ENCODE results near the gene EXOSC7. TPM values are rescaled to one million over a fixed set of nuclear protein-coding genes. Genes with fewer than 3 reads are reported as not detected.
"Not testable (repeated sequence)": the region's sequence is repeated elsewhere in the genome, so short reads cannot be mapped to it uniquely, and the experiment has no call there.

The EXOSC7 gene
- total RNA-seq, 1 donor from 2014 or later: 67.8 TPM

DNA sequence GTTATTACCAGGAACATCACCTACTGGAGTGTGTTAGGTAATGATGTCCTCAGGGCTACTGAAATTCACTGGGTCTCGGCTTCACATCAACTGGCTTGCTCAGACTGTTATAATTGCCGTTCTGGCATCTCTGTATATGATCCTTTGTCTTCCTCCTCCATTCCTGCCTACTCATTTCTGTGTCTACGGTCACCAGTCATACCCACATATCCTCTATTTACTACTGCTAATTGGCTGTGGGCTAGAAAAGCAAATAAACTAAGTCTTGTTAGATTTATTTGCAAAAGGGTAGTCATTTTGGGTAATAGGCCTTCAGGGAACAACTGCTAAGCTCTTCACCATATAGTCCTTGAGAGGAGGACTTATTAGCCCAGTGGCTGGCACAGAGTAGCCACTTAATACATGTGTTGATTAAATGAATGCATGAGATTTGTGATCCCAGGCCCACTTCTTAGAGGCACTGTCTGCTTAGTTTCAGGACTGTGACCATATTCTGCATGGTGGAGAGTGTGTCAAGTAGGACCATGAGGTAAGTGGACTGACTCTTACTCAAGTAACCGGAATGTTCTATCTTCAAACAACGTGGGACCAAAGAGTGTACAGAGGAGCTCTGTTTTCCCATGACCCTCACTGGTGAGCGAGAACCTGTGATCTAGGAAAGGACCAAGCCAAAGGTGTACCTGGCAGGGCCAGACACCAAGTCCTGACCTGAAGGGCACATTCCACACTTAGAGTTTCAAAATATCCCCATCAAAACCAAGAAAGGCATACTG is 13.2 kb upstream of the EXOSC7 start:
- no peak for DNase-seq (ENCODE audit: low read depth, low spot score)

DNA sequence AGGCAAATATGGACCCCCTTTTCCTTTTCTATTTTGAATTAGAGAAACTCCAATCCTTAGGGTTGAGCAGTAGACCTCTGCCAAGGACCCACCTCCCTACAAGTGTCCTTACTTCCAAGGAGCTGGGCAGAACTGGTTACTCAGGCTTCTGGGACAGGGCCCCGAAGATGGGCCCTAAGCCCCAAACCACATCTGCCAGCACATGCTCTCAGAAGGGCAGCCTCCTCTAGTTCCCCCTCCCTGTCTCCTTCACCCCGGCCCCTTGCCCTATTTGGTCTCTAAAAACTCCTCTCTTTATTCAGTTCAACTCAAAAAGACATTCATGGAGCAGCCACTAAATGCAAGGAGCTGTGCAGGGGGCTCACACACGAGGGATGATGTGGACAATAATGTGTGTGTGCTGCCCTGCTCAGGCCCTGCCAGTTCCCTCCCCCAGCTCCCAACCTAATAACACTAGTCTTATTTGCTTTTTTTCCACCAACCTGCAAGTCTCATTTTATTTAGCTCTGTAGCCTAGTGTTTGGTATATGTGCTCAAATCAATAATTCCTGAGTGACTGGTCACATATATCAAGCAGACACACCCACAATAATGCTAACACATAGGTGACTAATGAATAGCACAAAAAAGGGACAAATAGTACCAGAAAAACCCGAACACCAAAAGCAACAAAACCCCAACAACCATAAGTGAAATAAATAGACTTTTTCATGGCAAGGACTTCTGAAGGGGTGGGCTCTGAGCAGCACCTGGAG is 12.3 kb upstream of the EXOSC7 start:
- DNase-seq (ENCODE audit: low read depth, low spot score): no peak

DNA sequence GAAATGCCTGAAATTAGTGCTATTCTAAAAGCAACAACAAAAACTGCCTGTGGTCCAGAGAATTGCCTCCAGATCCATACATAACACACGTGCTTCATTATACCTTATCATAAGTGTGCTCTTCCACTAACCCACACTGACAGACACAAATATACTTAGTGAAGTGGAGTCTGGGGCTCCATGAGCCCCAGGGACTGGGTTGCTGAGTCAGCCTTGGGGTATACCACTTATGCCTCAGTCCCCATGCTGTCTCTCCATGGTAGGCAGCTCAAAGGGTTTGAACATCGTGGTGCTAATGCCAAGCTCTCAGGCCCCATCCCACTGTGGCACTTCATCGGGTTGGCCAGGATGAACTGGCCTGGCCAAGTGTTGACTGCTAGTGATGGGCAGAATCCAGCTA is 10.9 kb upstream of the EXOSC7 start:
- no peak for DNase-seq (ENCODE audit: low read depth, low spot score)

DNA sequence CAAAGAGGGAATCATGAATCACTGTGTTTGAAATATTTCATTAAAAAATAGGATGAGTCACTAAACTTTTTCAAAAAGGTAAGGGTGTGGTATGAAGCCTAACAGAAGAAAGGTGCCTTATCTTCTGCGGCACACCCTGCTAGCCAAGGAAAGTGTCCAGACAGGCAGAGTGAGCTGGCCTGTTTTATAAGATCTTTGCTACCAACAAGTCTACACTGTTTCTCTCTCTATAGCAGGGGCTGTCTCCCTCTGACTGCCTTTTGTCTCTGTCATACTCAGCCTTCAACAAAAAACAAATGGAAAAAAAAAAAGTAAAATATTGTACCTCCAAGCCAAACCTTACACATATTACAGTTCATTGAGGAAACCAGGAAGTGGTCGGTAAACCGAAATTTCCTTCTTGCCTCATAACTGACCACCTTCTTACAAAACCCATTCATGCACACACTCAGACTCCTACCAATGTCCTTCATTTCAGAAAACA is 9.2 kb upstream of the EXOSC7 start:
- no peak for DNase-seq (ENCODE audit: low read depth, low spot score)

DNA sequence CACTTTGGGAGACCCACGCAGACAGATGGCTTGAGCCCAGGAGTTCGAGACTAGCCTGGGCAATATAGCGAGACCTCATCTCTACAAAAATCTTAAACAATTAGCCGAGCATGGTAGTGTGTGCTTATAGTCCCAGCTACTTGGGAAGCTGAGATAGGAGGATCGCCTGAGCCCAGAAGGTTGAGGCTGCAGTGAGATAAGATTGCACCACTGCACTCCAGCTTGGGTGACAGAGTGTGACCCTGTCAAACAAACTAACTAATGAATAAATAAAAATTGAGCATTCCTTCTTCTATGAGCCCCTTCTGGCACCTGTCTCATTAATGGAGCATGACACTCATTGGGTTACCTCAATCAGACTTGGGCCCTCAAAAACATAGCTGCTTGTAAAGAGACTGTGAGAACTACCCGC is 7.6 kb upstream of the EXOSC7 start:
- no peak for DNase-seq (ENCODE audit: low read depth, low spot score)

DNA sequence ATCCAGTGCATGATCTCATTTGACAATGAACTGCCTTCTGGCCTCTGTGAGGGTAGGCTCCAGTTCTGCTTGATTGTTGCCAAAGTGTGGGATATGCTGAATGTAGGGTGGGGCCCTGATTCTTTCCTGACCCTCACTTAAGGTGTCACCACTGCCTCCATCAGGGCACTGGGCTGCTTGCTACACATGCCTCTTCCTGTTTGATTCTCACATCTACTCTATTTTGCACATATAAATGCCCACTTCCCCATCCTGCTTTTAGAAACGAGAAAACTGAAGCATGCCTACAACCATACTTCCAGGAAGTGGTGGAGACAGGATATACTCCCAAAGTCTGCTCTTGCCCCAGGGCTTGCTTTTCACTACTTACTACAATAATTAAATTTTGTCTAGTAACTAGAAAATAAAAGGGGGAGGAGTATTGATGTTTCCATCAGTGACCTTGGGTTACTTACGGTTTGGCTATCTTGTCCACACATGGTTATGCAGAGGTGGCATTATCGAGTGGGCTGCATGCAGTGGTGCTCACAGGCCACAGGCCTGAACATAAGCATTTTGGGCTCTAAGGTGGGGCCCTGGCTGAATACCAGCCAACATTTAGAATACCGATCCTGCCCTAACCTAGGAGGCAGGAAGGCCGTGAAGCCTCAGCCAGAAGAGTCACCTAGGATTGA is 6.8 kb upstream of the EXOSC7 start:
- DNase-seq (ENCODE audit: low read depth, low spot score): no peak

DNA sequence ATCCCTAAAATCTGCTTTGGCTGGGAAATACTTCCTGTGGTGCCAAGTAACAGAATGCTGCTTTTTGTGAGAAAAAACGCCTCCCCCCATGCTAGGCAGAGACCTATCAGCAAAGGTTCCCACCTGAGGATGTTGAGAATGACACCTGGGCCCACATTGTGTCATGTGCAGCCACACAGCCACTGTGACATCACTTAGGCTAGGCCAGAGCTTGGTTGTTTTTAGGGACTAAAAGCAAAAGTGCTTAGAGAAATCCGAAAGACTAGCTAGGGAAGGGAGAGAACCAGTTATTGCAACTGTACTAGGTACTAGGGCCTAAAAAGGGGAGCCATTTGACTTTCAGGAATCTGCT is 6.2 kb upstream of the EXOSC7 start:
- DNase-seq (ENCODE audit: low read depth, low spot score): no peak

DNA sequence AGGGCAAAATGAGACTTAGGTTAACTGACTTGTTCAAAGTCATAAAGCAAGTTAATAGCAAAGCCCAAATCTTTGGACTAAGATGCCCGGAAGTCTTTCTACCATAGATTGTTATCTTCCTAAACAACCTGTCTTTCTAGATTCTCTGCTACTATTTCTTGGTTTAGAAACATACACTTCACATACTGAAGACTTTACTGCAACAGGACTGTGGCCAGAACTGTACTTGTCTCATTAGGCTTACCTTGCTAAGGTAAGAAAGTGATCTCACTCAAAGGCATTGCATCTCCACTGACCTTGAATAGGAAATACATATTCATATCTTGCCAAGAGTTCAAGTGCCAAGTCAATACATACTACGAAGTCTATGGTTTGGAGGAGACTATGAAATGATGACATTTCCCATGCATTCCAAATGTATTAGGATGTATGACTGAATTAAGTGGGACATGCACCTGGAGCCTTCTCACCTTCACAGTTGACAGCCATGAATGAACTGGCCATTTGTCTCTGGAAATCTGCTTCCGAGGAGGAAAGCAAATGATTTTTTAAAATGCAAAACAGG is 5.0 kb upstream of the EXOSC7 start:
- DNase-seq (ENCODE audit: low read depth, low spot score): no peak

DNA sequence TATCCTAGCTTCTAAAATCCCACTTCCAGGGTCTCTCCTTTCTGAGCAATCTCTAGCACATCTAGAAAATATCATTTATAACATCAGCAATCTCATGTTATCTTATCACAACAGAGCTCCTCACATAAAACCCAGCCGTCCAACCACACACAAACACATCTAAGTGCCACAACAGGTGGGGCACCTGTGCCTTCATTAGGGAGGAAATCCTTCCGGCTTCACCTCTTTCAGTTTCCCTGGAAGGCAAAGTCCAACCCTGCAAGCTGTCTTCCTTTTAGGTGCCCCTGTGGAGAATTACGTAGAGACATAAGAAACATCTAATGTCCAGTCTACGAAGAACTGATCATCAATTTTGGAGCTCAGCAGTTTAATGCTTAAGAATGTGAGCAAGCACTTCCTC is 1.6 kb upstream of the EXOSC7 start:
- DNase-seq (ENCODE audit: low read depth, low spot score): no peak

DNA sequence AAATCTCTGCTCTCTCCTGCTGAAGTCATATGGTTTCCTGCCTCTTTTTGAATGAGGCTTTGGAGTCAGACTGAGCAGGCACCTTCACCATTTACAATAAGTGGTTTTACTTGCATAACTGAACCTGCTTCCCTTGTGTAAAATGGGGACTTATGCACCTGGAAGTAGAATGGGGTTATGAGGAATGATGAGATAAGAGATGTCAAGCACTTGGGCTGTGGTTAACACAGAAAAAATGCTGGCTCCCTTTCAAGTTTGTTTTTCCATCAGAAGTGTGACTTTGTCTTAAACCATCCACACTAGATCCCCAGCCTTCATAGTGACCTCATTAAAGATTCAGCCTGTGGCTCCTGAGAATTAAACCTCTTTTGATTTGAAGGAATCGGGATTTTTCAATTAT is 5.2 kb downstream of the EXOSC7 start:
- DNase-seq (ENCODE audit: low read depth, low spot score): no peak

DNA sequence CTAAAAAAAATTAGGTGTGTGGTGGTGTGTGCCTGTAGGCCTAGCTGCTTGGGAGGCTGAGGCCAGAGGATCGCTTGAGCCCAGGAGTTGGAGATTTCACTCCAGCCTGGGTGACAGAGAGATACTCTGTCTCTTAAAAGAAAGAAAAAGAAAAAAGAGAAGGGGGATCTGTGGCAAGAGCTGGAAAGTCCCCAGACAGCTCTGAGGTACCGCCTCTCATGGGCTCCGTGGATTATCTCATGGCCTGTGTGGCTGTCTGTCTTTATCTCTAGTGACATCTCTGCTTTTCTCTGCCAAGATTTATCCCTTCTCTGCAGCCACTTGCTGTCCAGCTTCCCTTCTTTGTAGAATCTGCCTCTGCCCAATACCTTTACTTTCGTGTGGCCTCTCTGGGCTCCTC is 5.7 kb downstream of the EXOSC7 start:
- DNase-seq (ENCODE audit: low read depth, low spot score): no peak

DNA sequence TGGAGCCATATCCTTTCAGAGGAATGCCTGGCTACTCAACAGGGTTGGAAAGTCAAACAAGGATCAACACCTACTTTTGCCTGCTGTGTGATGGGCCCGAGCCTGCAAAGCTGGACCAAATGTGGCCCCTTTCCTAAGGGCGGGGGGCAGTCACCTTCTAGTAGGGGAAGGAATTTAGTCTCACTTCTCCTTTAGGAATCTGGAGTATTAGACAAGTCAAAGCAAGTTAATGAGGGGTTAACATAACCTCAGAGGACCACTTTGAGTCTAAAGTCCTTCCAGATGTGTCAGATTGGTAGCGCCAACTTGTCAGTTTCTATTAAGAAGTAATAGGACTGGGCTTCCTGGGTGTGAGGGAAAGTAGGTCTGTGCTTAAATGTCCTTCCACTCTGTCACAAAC is 6.8 kb downstream of the EXOSC7 start:
- DNase-seq (ENCODE audit: low read depth, low spot score): no peak

DNA sequence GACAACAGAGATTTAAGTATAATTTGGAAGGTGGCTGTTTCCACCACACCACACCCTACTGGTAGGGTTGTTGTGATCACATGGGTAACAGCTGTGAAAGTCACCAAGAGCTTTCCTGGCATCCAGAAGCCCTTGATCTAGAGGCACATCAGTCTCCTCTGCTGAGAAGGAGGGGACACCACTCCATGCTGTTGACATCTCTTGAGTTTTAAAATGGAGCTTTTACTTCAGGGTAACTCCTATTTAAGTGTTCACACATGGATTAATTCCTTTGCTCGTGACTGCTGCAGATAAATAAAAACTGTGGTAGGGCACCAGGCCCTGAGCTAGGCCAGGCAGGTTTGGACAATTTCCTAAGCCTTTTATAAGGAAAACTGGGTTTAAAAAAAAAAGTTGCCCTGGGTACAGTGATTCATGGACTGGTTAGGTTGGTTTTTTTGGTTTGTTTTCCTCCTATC is 7.5 kb downstream of the EXOSC7 start:
- DNase-seq (ENCODE audit: low read depth, low spot score): no peak

DNA sequence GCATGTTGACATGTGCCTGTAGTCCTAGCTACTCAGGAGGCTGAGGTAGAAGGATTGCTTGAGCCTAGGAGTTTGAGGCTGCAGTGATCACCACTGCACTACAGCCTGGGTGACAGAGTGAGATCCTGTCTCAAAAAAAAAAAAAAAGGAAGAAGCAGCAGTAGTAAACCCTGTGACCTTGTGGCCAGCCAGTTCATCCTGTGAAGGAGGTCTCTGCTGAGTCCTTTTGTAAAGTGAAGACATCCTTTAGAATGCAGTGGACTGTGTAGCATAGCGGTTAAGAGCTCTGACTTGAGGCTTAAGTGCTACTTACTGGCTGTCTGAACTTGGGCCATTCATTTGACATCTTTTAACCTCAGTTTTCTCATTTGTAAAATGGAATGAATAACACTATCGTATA is 8.3 kb downstream of the EXOSC7 start:
- DNase-seq (ENCODE audit: low read depth, low spot score): no peak

DNA sequence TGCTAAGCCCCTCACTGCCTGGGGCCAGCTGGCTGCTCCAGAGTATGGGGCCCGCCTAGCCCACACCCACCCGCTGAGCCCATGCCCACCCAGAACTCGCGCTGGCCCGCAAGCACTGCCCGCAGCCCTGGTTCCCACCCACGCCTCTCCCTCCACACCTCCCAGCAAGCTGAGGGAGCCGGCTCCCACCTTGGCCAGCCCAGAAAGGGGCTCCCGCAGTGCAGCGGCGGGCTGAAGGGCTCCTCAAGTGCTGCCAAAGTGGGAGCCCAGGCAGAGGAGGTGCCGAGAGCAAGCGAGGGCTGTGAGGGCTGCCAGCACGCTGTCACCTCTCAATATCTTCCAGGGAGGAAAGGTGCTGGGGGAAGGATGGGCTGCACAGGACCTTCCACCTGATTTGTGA is 10.3 kb downstream of the EXOSC7 start:
- not testable (repeated sequence) for DNase-seq (ENCODE audit: low read depth, low spot score)

DNA sequence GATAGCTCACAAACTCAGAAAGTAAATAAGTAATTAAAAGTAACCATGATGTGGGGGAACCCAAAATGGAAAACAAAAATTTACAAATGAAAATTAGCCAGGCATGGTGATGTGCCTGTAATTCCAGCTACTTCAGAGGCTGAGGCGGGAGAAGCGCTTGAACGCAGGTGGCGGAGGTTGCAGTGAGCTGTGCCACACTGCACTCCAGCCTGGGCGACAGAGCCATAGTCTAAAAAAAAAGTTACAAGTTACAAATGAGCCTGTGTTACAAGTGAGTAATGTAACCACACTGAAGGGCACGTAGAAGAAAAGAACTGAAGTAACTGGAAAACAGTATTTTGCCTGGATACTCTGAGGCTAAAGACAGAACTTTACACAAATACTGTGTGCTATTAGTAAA is 11.3 kb downstream of the EXOSC7 start:
- DNase-seq (ENCODE audit: low read depth, low spot score): no peak

DNA sequence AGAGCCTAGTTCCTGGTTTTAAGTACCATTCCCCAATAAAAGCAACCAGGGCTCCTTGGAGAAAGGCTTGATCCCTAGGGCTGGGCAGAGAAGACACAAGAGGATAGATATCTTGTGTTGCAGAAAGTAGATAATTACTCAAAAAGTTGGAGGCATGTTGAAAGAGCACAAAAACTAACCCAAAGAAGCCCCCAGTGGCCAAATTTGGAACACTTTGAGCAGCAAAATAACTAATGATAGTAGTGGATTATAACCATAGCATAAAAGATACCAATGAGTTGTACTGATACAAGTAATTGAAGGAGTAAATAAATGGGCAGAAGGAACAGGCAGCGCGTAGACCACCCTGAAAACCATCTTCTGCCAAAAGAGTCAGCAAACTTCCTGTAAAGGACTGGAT is 12.0 kb downstream of the EXOSC7 start:
- no peak for DNase-seq (ENCODE audit: low read depth, low spot score)

DNA sequence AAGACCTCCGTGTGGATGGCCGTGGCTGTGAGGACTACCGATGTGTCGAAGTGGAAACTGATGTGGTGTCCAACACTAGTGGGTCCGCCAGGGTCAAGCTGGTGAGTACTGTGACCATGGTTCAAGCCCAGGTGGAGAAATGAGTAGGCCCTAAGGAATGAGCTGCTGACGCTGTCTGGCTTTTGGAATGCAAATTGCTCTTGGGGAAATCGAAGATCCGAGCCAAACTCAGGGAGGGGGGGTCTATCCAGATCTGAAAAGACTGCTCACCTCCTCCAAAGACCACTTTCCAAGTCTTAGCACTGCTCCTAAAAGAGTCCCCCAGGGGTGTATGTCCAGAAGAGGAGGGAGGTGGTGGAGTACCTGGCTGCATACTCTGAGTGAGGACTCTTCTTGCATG is 13.1 kb downstream of the EXOSC7 start:
- DNase-seq (ENCODE audit: low read depth, low spot score): no peak

DNA sequence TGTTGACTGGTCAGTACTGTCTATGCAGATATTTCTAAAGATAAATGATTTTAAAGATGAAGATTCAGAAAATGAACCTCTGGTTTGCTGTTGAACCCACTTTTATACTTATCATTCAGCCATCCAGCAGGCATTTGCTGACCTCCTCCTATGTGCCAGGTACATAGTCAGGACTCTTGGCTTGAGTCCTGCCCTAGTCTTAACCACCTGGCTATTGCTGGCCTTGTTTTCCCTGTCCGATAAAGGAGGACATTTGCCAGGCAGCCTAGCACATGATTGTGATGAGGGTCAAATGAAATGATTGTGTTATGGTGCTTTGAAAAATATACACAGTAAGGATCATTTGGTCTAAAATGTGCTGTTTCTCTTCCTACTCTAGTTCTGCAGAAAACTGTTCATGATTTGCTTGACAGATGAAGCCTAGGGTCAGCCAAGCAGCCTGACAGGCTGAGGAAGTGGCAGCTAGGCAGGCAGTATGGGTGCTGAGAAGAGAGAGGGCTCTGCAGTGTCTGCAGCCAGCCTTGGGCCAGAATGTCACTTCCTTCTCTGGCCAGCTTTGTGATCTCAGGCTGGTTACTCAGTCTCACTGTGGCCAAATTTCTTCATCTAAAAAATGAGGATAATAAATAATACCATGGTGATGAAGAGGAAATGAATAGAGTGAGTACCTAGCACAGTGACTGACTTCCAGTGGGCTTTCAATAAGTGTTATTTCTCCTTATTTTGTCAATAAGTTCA is 13.8 kb downstream of the EXOSC7 start:
- no peak for DNase-seq (ENCODE audit: low read depth, low spot score)

DNA sequence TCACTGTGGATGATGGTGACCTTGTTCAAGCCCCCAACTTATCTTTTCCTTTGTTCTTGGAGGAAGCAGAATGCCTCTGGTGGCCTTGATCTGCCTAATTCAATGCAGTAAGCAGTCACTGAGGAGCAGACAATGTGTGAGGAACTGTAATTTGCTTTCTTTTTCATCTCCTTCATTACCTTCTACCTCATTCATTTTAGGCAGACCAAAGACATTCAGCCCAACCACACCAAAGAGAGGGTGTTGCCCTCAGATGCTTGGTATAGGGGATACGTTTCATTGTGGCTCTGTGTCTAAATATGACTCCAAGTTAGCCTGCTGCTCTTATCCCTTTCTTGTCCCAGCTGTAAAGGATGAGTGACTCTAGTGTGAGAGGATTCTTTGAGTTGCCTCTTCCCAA is 15.3 kb downstream of the EXOSC7 start:
- DNase-seq (ENCODE audit: low read depth, low spot score): no peak

Data from pulmonary artery endothelial cell (primary cell).